Measurements from ENCODE around the gene ZNF879. TPM values are rescaled to one million over a fixed set of nuclear protein-coding genes. Genes with fewer than 3 reads are reported as not detected.

ZNF879 gene
- total RNA-seq, 4 donors from 2014 or later: 6.6 to 18.3 (median 7.8) TPM

- Histone ChIP-seq H3K4me1 (no peaks in the 10 kb centered on the region), H3K4me3 (replicated peaks in 1 of 3) (no peak overlapping the region), H3K27ac (no peak overlapping the region), H3K36me3 (peaks cover 41 to 43% of the 10 kb centered on the region in 2 donors), H3K9me3 (no peaks in the 10 kb centered on the region), H3K27me3 (no peaks in the 10 kb centered on the region)
- DNase-seq: no peak
- intact Hi-C loops (cut with DNase I): loop anchor here (5.0 to 10.0 kb wide), 2 partner anchors 143 to 1174 kb away; no protein-coding TSS in a partner anchor
- 97% methylated on average over 4 of the region's 4 CpGs for WGBS, 2 donors
- TF ChIP-seq CTCF (IDR thresholded peaks at IDR 0.05): no peak
- no peak for TF ChIP-seq POLR2A (IDR thresholded peaks at IDR 0.05)
Measured at GRCh38 chr5:179080724-179081123, 57.1 kb downstream of the ZNF879 start.

Other genes with a start within 250 kb of the ZNF879 start
- 10 to 100 TPM; 17.9 to 34.8 (median 31.4) TPM for gene ZNF354B, start 163.9 kb upstream of the ZNF879 start, total RNA-seq
- gene ZFP2, start 127.9 kb upstream of the ZNF879 start, total RNA-seq: 1 to 10 TPM; 2.7 to 9.0 (median 4.9) TPM
- 1 to 10 TPM; 2.0 to 5.1 (median 4.0) TPM for gene ZNF454, start 82.6 kb upstream of the ZNF879 start, total RNA-seq
- not detected for gene GRM6, start 28.5 kb upstream of the ZNF879 start, total RNA-seq
- 10 to 100 TPM in 2 of 4 donors, 1 to 10 TPM in 2; 8.0 to 15.9 (median 9.8) TPM for gene ZNF354C, start 36.6 kb downstream of the ZNF879 start, total RNA-seq

Data from thyroid gland (tissue), 4 donors.